Raji (cell line): Measurements from ENCODE around the gene ZNF335.

ENCODE experiments used
- POLR2A ChIP-seq: IDR thresholded peaks from 2 replicates; pipeline ENCODE4 v1.6.1; 2011; ENCODE audit warnings: low read depth, low read length, control low read depth; ENCODE audit not compliant: insufficient read depth

ZNF335 gene

GRCh38 chr20:45971675-45972499, at the start of gene ZNF335:
ZNF335 (minus strand) TSS chr20:45972203; CDS start chr20:45971410, 793 bp downstream.
- peak; percentile 51 for TF ChIP-seq POLR2A

- no peak for TF ChIP-seq POLR2A
These were observed 48.6 kb upstream of the ZNF335 start for GRCh38 chr20:46020555-46020954.

- no peak for TF ChIP-seq POLR2A
These were observed 46.6 kb upstream of the ZNF335 start for GRCh38 chr20:46018611-46019010.

- no peak for TF ChIP-seq POLR2A
These were observed 46.1 kb upstream of the ZNF335 start for GRCh38 chr20:46018112-46018511.

GRCh38 chr20:46017272-46017671, 45.3 kb upstream of the ZNF335 start:
- no peak for TF ChIP-seq POLR2A

GRCh38 chr20:46014517-46015396, 42.8 kb upstream of the ZNF335 start:
- no peak for TF ChIP-seq POLR2A

GRCh38 chr20:46013829-46014516, 42.0 kb upstream of the ZNF335 start:
- no peak for TF ChIP-seq POLR2A

- TF ChIP-seq POLR2A = no peak
These were observed 41.4 kb upstream of the ZNF335 start for GRCh38 chr20:46013322-46013828.

- TF ChIP-seq POLR2A = no peak
These were observed 40.9 kb upstream of the ZNF335 start for GRCh38 chr20:46012921-46013320.

GRCh38 chr20:46011631-46012482, 39.9 kb upstream of the ZNF335 start:
- no peak for TF ChIP-seq POLR2A

- TF ChIP-seq POLR2A = no peak
These were observed 38.7 kb upstream of the ZNF335 start for GRCh38 chr20:46010491-46011391.

- TF ChIP-seq POLR2A = no peak
These were observed 37.8 kb upstream of the ZNF335 start for GRCh38 chr20:46009816-46010215.

- no peak for TF ChIP-seq POLR2A
These were observed 35.7 kb upstream of the ZNF335 start for GRCh38 chr20:46007671-46008070.

- TF ChIP-seq POLR2A = no peak
These were observed 35.0 kb upstream of the ZNF335 start for GRCh38 chr20:46006964-46007363.
